ENCODE measurements around the gene LMAN1L. TPM values are rescaled to one million over a fixed set of nuclear protein-coding genes. Genes with fewer than 3 reads are reported as not detected.

Gene LMAN1L
- polyA plus RNA-seq, 1 donor from 2014 or later = not detected

DNA sequence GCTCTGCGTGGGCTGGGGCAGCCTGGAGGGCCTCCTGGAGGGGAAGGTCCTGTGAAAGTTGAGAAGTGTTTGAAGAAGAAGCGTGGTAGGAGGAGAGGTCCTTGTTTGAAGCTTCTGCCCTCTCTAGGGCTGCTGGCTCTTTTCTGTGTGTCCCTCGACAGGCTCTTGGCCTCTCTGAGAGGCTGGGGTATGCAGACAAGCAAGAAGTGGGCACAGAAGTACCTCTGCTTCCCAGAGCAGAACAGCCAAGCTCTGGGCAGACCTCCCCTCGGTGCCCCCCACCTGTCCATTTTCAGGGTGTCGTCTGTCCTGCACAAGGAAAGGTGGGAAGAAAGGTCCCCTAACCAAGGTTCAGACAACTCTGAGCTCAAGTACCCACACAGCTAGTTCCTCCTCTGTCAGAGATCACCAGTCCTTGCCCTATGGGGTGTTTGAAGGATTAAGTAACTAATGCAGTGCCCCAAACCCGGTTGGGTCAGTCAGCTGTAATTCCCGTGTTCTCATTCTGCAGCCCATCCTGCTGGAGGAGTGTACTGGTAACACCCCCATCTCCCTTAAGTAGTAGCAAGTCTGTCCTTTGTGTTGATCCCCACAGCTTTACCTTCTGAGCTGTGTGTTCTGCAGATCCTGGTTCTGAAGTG lies 24.5 kb upstream of the LMAN1L start:
- no peak overlapping the region for H3K4me2 ChIP-seq (ENCODE audit: low read length)
- TF ChIP-seq RAD21 (conservative IDR thresholded peaks at IDR 0.05) (no peak), POLR2AphosphoS5 (IDR thresholded peaks at IDR 0.05) (no peak), MXI1 (conservative IDR thresholded peaks at IDR 0.05; ENCODE audit: poor library complexity, severe bottlenecking) (no peak), TAF1 (IDR thresholded peaks at IDR 0.05; ENCODE audit: low read depth) (no peak), EP300 (conservative IDR thresholded peaks at IDR 0.05; ENCODE audit: poor library complexity, severe bottlenecking) (no peak), SMC3 (conservative IDR thresholded peaks at IDR 0.05; ENCODE audit: poor library complexity) (no peak), REST (IDR thresholded peaks at IDR 0.05; ENCODE audit: borderline replicate concordance) (no peak), EZH2 (IDR thresholded peaks at IDR 0.05; ENCODE audit: borderline replicate concordance, insufficient read depth, low read length, poor library complexity, severe bottlenecking) (no peak)
- TF ChIP-seq, protein P1, sequence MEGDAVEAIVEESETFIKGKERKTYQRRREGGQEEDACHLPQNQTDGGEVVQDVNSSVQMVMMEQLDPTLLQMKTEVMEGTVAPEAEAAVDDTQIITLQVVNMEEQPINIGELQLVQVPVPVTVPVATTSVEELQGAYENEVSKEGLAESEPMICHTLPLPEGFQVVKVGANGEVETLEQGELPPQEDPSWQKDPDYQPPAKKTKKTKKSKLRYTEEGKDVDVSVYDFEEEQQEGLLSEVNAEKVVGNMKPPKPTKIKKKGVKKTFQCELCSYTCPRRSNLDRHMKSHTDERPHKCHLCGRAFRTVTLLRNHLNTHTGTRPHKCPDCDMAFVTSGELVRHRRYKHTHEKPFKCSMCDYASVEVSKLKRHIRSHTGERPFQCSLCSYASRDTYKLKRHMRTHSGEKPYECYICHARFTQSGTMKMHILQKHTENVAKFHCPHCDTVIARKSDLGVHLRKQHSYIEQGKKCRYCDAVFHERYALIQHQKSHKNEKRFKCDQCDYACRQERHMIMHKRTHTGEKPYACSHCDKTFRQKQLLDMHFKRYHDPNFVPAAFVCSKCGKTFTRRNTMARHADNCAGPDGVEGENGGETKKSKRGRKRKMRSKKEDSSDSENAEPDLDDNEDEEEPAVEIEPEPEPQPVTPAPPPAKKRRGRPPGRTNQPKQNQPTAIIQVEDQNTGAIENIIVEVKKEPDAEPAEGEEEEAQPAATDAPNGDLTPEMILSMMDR (IDR thresholded peaks at IDR 0.05; ENCODE audit: poor library complexity, severe bottlenecking) = no peak
- H3K27me3 ChIP-seq (ENCODE audit: insufficient read depth, low read depth, low read length) = no peaks in the 10 kb centered on the region
- no peak overlapping the region for H3K27ac ChIP-seq (ENCODE audit: low read length)
- H3K79me2 ChIP-seq (replicated peaks; ENCODE audit: insufficient read depth, low read length) = peaks cover 53% of the 10 kb centered on the region
- H3K9ac ChIP-seq (ENCODE audit: low read length) = no peak overlapping the region
- no peak overlapping the region for H2AFZ ChIP-seq (ENCODE audit: low read depth, low read length)
- H3K36me3 ChIP-seq (ENCODE audit: insufficient read depth, low read length) = no peaks in the 10 kb centered on the region
- H3K4me3 ChIP-seq (ENCODE audit: low read length) = no peak overlapping the region
- H4K20me1 ChIP-seq (ENCODE audit: insufficient read depth) = peaks cover 5% of the 10 kb centered on the region
- no peaks in the 10 kb centered on the region for H3F3A ChIP-seq (ENCODE audit: insufficient read depth, low read length, poor library complexity, severe bottlenecking)
- H3K9me3 ChIP-seq (ENCODE audit: low read length) = no peaks in the 10 kb centered on the region
- no peaks in the 10 kb centered on the region for H3K9me2 ChIP-seq (ENCODE audit: insufficient read depth, low read length)

- Histone ChIP-seq H3K9ac (ENCODE audit: low read length) (no peak overlapping the region), H3K4me2 (ENCODE audit: low read length) (no peak overlapping the region), H2AFZ (ENCODE audit: low read depth, low read length) (no peak overlapping the region), H3K9me2 (ENCODE audit: insufficient read depth, low read length) (no peaks in the 10 kb centered on the region), H3K79me2 (replicated peaks; ENCODE audit: insufficient read depth, low read length) (peaks cover 47% of the 10 kb centered on the region), H3K9me3 (ENCODE audit: low read length) (no peaks in the 10 kb centered on the region), H3K36me3 (ENCODE audit: insufficient read depth, low read length) (no peaks in the 10 kb centered on the region), H3K27ac (ENCODE audit: low read length) (no peak overlapping the region), H3K4me3 (ENCODE audit: low read length) (no peak overlapping the region), H3F3A (ENCODE audit: insufficient read depth, low read length, poor library complexity, severe bottlenecking) (no peaks in the 10 kb centered on the region), H4K20me1 (ENCODE audit: insufficient read depth) (peaks cover 3% of the 10 kb centered on the region), H3K27me3 (ENCODE audit: insufficient read depth, low read depth, low read length) (no peaks in the 10 kb centered on the region)
- no peak for TF ChIP-seq EP300 (conservative IDR thresholded peaks at IDR 0.05; ENCODE audit: poor library complexity, severe bottlenecking)
- TF ChIP-seq SMC3 (conservative IDR thresholded peaks at IDR 0.05; ENCODE audit: poor library complexity) = no peak
- no peak for TF ChIP-seq MXI1 (conservative IDR thresholded peaks at IDR 0.05; ENCODE audit: poor library complexity, severe bottlenecking)
- TF ChIP-seq, protein P1 (IDR thresholded peaks at IDR 0.05; ENCODE audit: poor library complexity, severe bottlenecking) = no peak
- TF ChIP-seq TAF1 (IDR thresholded peaks at IDR 0.05; ENCODE audit: low read depth) = no peak
- no peak for TF ChIP-seq POLR2AphosphoS5 (IDR thresholded peaks at IDR 0.05)
- TF ChIP-seq RAD21 (conservative IDR thresholded peaks at IDR 0.05) = no peak
- TF ChIP-seq EZH2 (IDR thresholded peaks at IDR 0.05; ENCODE audit: borderline replicate concordance, insufficient read depth, low read length, poor library complexity, severe bottlenecking) = no peak
- TF ChIP-seq REST (IDR thresholded peaks at IDR 0.05; ENCODE audit: borderline replicate concordance) = no peak
These were observed 23.9 kb upstream of the LMAN1L start for GRCh38 chr15:74788683-74789151.

Data from neural cell (in vitro differentiated cells).